SK-N-SH (cell line): ENCODE measurements around the gene CREB5. TPM values are rescaled to one million over a fixed set of nuclear protein-coding genes. Genes with fewer than 3 reads are reported as not detected.
"Not testable (repeated sequence)": the region's sequence is repeated elsewhere in the genome, so short reads cannot be mapped to it uniquely, and the experiment has no call there.

Source experiments
- CTCF ChIA-PET: fragments of 300-600, 350-600 bp; formaldehyde crosslinking; extraction: SDS; loops from one replicate; lab custom pipeline; 2021; lab: Yijun Ruan, JAX
- POLR2A ChIA-PET: fragments of 350-600 bp; sonication (Branson Sonifier 250); formaldehyde crosslinking; extraction: SDS; loops from one replicate; lab custom pipeline; 2020; ENCODE audit warnings: antibody characterized with exemption, inconsistent platforms; lab: Yijun Ruan, JAX
- DNase-seq: peaks from one replicate; pipeline ENCODE4 v3.0.0; 2012
- H2AFZ ChIP-seq: fragments of 200-600 bp; sonication (generic); 2 replicates; pipeline ENCODE4 v1.8.1; 2016; ENCODE audit warnings: antibody characterized with exemption, mild to moderate bottlenecking, low read depth
- H3F3A ChIP-seq: fragments of 200-600 bp; sonication (generic); replicated peaks from 2 replicates; pipeline ENCODE3; 2016; ENCODE audit warnings: antibody characterized with exemption, mild to moderate bottlenecking; ENCODE audit not compliant: insufficient read depth
- H3K27ac ChIP-seq, 2 experiments: fragments of 200-500 bp in 1 of 2; fragments of 200-600 bp in 1 of 2; sonication (Bioruptor generic) in 1 of 2; sonication (generic), shearing (Covaris generic) in 1 of 2; 2 replicates each; pipeline versions ENCODE4 v1.5.1 to v1.6.1; 2014 to 2016; ENCODE audit warnings: low read depth in 2 of 2, inconsistent platforms in 1 of 2, low read length in 1 of 2, mild to moderate bottlenecking in 1 of 2, mixed read lengths in 1 of 2
- H3K27me3 ChIP-seq: fragments of 200-600 bp; sonication (generic), shearing (Covaris generic); 2 replicates; pipeline ENCODE4 v1.6.1; 2016; ENCODE audit warnings: mixed run types; ENCODE audit not compliant: insufficient read depth
- H3K36me3 ChIP-seq, 2 experiments: fragments of 200-500 bp in 1 of 2; fragments of 200-600 bp in 1 of 2; sonication (Bioruptor generic) in 1 of 2; sonication (generic) in 1 of 2; replicated peaks in 1 of 2; 2 replicates each; pipeline versions ENCODE3 to v1.5.1; 2014 to 2016; ENCODE audit warnings: low read length in 1 of 2, mild to moderate bottlenecking in 1 of 2; ENCODE audit not compliant: insufficient read depth in 2 of 2, control insufficient read depth in 1 of 2
- H3K4me1 ChIP-seq, 2 experiments: fragments of 200-500 bp in 1 of 2; fragments of 200-600 bp in 1 of 2; sonication (Bioruptor generic) in 1 of 2; sonication (generic), shearing (Covaris generic) in 1 of 2; 2 replicates each; pipeline versions ENCODE4 v1.5.1 to v1.6.1; 2014 to 2016; ENCODE audit warnings: low read depth in 1 of 2, low read length in 1 of 2, mixed run types in 1 of 2; ENCODE audit not compliant: insufficient read depth in 2 of 2, control insufficient read depth in 1 of 2
- H3K4me2 ChIP-seq: fragments of 200-600 bp; sonication (generic), shearing (Covaris generic); 2 replicates; pipeline ENCODE4 v1.6.1; 2017; ENCODE audit warnings: mixed run types
- H3K4me3 ChIP-seq, 2 experiments: fragments of 200-500 bp in 1 of 2; fragments of 200-600 bp in 1 of 2; sonication (Bioruptor generic) in 1 of 2; sonication (generic), shearing (Covaris generic) in 1 of 2; 2 replicates each; pipeline versions ENCODE4 v1.5.1 to v1.8.1; 2014 to 2016; ENCODE audit warnings: low read depth in 2 of 2, inconsistent platforms in 1 of 2, low read length in 1 of 2, mild to moderate bottlenecking in 1 of 2, mixed read lengths in 1 of 2, moderate library complexity in 1 of 2
- H3K79me2 ChIP-seq: fragments of 200-600 bp; sonication (generic); 2 replicates; pipeline ENCODE4 v1.8.1; 2017; ENCODE audit warnings: mild to moderate bottlenecking; ENCODE audit not compliant: insufficient read depth
- H3K9ac ChIP-seq: fragments of 200-600 bp; sonication (generic); 2 replicates; pipeline ENCODE4 v1.6.1; 2017; ENCODE audit warnings: mixed run types
- H3K9me2 ChIP-seq: fragments of 200-600 bp; sonication (generic); 2 replicates; pipeline ENCODE4 v1.6.1; 2017; ENCODE audit warnings: mixed run types
- H3K9me3 ChIP-seq: fragments of 200-600 bp; sonication (generic); 2 replicates; pipeline ENCODE4 v1.6.1; 2017; ENCODE audit warnings: mixed run types, mild to moderate bottlenecking, moderate library complexity
- H4K20me1 ChIP-seq: fragments of 200-600 bp; sonication (generic); 2 replicates; pipeline ENCODE4 v1.6.1; 2017; ENCODE audit warnings: mild to moderate bottlenecking, mixed run types; ENCODE audit not compliant: insufficient read depth
- CHD2 ChIP-seq: fragments of 150-350 bp; IDR thresholded peaks from 2 replicates; pipeline ENCODE4 v1.6.1; 2018; ENCODE audit warnings: low read length; ENCODE audit not compliant: partially characterized antibody
- FOXJ3 ChIP-seq: sonication (generic); formaldehyde crosslinking; IDR thresholded peaks from 2 replicates; pipeline ENCODE4 v1.5.1; 2020; ENCODE audit warnings: mild to moderate bottlenecking, missing genetic modification reagents
- FOXM1 ChIP-seq: IDR thresholded peaks from 2 replicates; pipeline ENCODE4 v1.4.0; 2012; ENCODE audit warnings: low read depth, mild to moderate bottlenecking
- GABPA ChIP-seq: IDR thresholded peaks from 2 replicates; pipeline ENCODE4 v1.4.0; 2012; ENCODE audit warnings: low read depth, mild to moderate bottlenecking
- IRF3 ChIP-seq: fragments of 150-350 bp; IDR thresholded peaks from 2 replicates; pipeline ENCODE4 v1.6.1; 2016; ENCODE audit warnings: mild to moderate bottlenecking, low read depth, low read length
- JUND ChIP-seq: IDR thresholded peaks from 2 replicates; pipeline ENCODE4 v1.4.0; 2012
- PBX3 ChIP-seq: IDR thresholded peaks from 2 replicates; pipeline ENCODE4; 2012
- POLR2AphosphoS5 ChIP-seq: IDR thresholded peaks from 2 replicates; pipeline ENCODE4 v1.6.1; 2012; ENCODE audit warnings: low read depth, low read length
- RXRA ChIP-seq: IDR thresholded peaks from 2 replicates; pipeline ENCODE4 v1.4.0; 2012; ENCODE audit warnings: low read depth, mild to moderate bottlenecking, borderline replicate concordance
- TCF12 ChIP-seq: IDR thresholded peaks from 2 replicates; pipeline ENCODE4 v1.4.0; 2012
- TEAD4 ChIP-seq: IDR thresholded peaks from 2 replicates; pipeline ENCODE4 v1.4.0; 2012; ENCODE audit warnings: mild to moderate bottlenecking, borderline replicate concordance; ENCODE audit not compliant: insufficient read depth
- ZBTB33 ChIP-seq: IDR thresholded peaks from 2 replicates; pipeline ENCODE4 v1.4.0; 2012; ENCODE audit warnings: low read depth, borderline replicate concordance
- WGBS: methylation state at CpG from one replicate; pipeline ENCODE4 v1.1.6; 2017; ENCODE audit warnings: low lambda C conversion rate; 5-methylcytosine and 5-hydroxymethylcytosine counted together
- polyA plus RNA-seq, 3 experiments: library from polyadenylated mRNA; depleted of rRNA; stranded (reverse); fragments of >200 nt; gene quantifications; 2 replicates each; pipeline ENCODE4 v1.2.3, GENCODE V29; 2012
- TF ChIP-seq, protein P1 (sequence below): fragments of 200-600 bp; sonication (generic); IDR thresholded peaks from 2 replicates; pipeline ENCODE4 v1.6.1; 2017; ENCODE audit warnings: antibody characterized with exemption, mild to moderate bottlenecking, moderate library complexity

The CREB5 gene
- polyA plus RNA-seq, 1 of the 3 experiments (the other 2 are of a cell fraction) = 19.3 TPM

GRCh38 chr7:28823582-28823981 lies 411.3 kb downstream of the CREB5 start:
- 85% methylated on average over 3 of the region's 3 CpGs for WGBS
- no peaks in the 10 kb centered on the region for H4K20me1 ChIP-seq
- no peaks in the 10 kb centered on the region for H3K27me3 ChIP-seq
- H3K79me2 ChIP-seq = no peaks in the 10 kb centered on the region
- ChIA-PET POLR2A (no interaction called here), CTCF (interaction anchor here (1.0 to 3.0 kb wide), 5 partner anchors 13 to 98 kb away, joined by 3 to 12 read pairs (median 3); no protein-coding TSS in a partner anchor)
- H3K9ac ChIP-seq = no peak overlapping the region
- H3K9me3 ChIP-seq = no peaks in the 10 kb centered on the region
- no peaks in the 10 kb centered on the region for H3K9me2 ChIP-seq
- H3K36me3 ChIP-seq = peaks cover 3 to 5% of the 10 kb centered on the region in 2 experiments
- H3K4me2 ChIP-seq = no peak overlapping the region
- H2AFZ ChIP-seq = no peak overlapping the region
- H3K27ac ChIP-seq = no peak overlapping the region
- H3F3A ChIP-seq = no peaks in the 10 kb centered on the region
- DNase-seq = no peak
- TF ChIP-seq TCF12 (no peak), RXRA (no peak)
- H3K4me3 ChIP-seq = no peak overlapping the region
- no peaks in the 10 kb centered on the region for H3K4me1 ChIP-seq

GRCh38 chr7:28825817-28826448 lies 413.6 kb downstream of the CREB5 start:
- H2AFZ ChIP-seq, H3K9me2 ChIP-seq, H3K27me3 ChIP-seq, H3F3A ChIP-seq, H3K4me3 ChIP-seq, H3K27ac ChIP-seq, H3K4me1 ChIP-seq, H3K36me3 ChIP-seq, H3K9ac ChIP-seq, H4K20me1 ChIP-seq, DNase-seq, POLR2A ChIA-PET, H3K4me2 ChIP-seq, H3K79me2 ChIP-seq, H3K9me3 ChIP-seq: not testable (repeated sequence)
- CTCF ChIA-PET = interaction anchor here (1.2 to 3.0 kb wide), 3 partner anchors 14 to 28 kb away, joined by 4 to 12 read pairs (median 4); no protein-coding TSS in a partner anchor
- WGBS = 66% methylated on average over 8 of the region's 8 CpGs

- Histone ChIP-seq H3K4me3 (no peak overlapping the region), H4K20me1 (no peaks in the 10 kb centered on the region), H2AFZ (no peak overlapping the region), H3K9me2 (no peaks in the 10 kb centered on the region), H3K4me2 (no peak overlapping the region), H3K9me3 (no peaks in the 10 kb centered on the region), H3K9ac (no peak overlapping the region), H3F3A (no peaks in the 10 kb centered on the region), H3K79me2 (no peaks in the 10 kb centered on the region), H3K36me3 (no peaks in the 10 kb centered on the region), H3K27ac (no peak overlapping the region), H3K4me1 (no peaks in the 10 kb centered on the region), H3K27me3 (no peaks in the 10 kb centered on the region)
- ChIA-PET CTCF (interaction anchor here (0.9 to 3.4 kb wide), 3 partner anchors 10 to 23 kb away, joined by 3 to 12 read pairs (median 4); no protein-coding TSS in a partner anchor), POLR2A (no interaction called here)
- TF ChIP-seq PBX3 (no peak), POLR2AphosphoS5 (no peak), JUND (no peak), GABPA (no peak), TEAD4 (no peak), IRF3 (no peak), RXRA (no peak), FOXM1 (no peak), CHD2 (no peak), ZBTB33 (no peak), FOXJ3 (CRISPR knock-in tag) (no peak), TCF12 (no peak)
- TF ChIP-seq, protein P1, sequence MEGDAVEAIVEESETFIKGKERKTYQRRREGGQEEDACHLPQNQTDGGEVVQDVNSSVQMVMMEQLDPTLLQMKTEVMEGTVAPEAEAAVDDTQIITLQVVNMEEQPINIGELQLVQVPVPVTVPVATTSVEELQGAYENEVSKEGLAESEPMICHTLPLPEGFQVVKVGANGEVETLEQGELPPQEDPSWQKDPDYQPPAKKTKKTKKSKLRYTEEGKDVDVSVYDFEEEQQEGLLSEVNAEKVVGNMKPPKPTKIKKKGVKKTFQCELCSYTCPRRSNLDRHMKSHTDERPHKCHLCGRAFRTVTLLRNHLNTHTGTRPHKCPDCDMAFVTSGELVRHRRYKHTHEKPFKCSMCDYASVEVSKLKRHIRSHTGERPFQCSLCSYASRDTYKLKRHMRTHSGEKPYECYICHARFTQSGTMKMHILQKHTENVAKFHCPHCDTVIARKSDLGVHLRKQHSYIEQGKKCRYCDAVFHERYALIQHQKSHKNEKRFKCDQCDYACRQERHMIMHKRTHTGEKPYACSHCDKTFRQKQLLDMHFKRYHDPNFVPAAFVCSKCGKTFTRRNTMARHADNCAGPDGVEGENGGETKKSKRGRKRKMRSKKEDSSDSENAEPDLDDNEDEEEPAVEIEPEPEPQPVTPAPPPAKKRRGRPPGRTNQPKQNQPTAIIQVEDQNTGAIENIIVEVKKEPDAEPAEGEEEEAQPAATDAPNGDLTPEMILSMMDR = no peak
- WGBS = 19% methylated on average over 1 of the region's 1 CpG
- DNase-seq = no peak
Observed at GRCh38 chr7:28830846-28831245, 418.5 kb downstream of the CREB5 start.
